ENCODE results near the gene LRRC9. TPM values are rescaled to one million over a fixed set of nuclear protein-coding genes. Genes with fewer than 3 reads are reported as not detected.

The LRRC9 gene
- total and polyA plus RNA-seq, 2 of the 13 experiments (the other 11 are each of a cell fraction or from before 2014, with no cell fraction given) = 0.08 to 0.18 TPM

DNA sequence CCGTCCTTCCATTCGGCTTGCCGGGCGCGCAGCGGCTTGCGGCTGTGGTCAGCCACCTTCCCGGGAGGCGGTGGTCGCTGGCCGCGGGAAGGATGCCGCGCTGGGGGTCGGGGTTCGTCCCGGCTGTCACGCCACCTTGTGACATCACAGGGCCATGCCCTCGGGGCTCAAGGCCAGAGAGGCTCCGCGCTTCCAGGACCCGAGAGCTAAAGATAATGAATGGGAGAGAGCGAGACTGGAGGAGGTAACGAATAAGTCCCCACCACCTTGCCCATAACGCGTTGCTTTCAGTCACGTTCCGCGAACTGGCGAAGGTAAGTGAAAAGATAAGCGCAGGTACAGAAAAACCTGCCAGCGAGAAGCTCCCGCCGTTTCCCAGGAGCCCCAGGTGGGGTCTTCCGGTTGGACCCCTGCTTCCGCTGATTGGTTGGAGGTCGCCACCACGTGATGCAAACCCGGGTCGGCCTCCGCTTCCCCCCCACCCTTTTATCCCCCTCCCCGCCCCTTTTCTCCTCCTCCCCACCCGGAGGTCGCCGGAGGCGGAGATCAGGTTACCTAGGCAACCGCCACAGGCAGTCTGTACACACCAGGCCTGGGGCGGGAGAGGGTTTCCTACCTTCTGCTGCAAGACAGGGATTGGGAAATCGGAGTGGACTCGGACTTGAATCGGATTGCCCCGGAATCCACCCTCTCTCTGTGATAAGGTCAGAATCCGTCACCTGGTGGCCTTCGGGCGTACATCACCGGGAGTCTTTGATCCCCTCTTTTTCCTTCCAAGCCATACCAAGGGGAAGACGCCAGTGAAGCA is at the start of gene LRRC9 (continued):
- TF ChIP-seq ZNF781 (CRISPR knock-in tag; IDR thresholded peaks at IDR 0.05; ENCODE audit: borderline replicate concordance, not compliant biosample characterization) (no peak), PHF5A (CRISPR knock-in tag; IDR thresholded peaks at IDR 0.05; ENCODE audit: low read depth, unreplicated experiment) (no peak), TGIF2 (CRISPR knock-in tag; IDR thresholded peaks at IDR 0.05) (0 out of 2 replicates have a peak, but pooled peaks have one; percentile 68), ZNF101 (CRISPR knock-in tag; IDR thresholded peaks at IDR 0.05; ENCODE audit: borderline replicate concordance, low read depth) (no peak), ZNF766 (CRISPR knock-in tag; IDR thresholded peaks at IDR 0.05; ENCODE audit: borderline replicate concordance) (no peak), ZMYM2 (CRISPR knock-in tag; IDR thresholded peaks at IDR 0.05) (0 out of 2 replicates have a peak, but pooled peaks have one; percentile 67), KLF6 (CRISPR knock-in tag; IDR thresholded peaks at IDR 0.05) (no peak), POLR2AphosphoS2 (IDR thresholded peaks at IDR 0.05; ENCODE audit: low read depth, low read length) (no peak), TAF15 (IDR thresholded peaks at IDR 0.05; ENCODE audit: low read depth, low read length, poor library complexity, severe bottlenecking) (no peak), SAFB2 (CRISPR knock-in tag; IDR thresholded peaks at IDR 0.05; ENCODE audit: borderline replicate concordance, low read depth) (no peak), CREB1 (IDR thresholded peaks at IDR 0.05) (no peak), CREB1 (CRISPR knock-in tag; IDR thresholded peaks at IDR 0.05) (peak; percentile 56; the same call in 1 of the 2 replicates), ZNF33A (CRISPR knock-in tag; IDR thresholded peaks at IDR 0.05; ENCODE audit: borderline replicate concordance) (no peak), IRF2 (CRISPR knock-in tag; IDR thresholded peaks at IDR 0.05) (0 out of 2 replicates have a peak, but pooled peaks have one; percentile 29), POLR2AphosphoS5 (IDR thresholded peaks at IDR 0.05; ENCODE audit: low read depth, low read length) (peak; percentile 74)
- TF ChIP-seq, protein P1, sequence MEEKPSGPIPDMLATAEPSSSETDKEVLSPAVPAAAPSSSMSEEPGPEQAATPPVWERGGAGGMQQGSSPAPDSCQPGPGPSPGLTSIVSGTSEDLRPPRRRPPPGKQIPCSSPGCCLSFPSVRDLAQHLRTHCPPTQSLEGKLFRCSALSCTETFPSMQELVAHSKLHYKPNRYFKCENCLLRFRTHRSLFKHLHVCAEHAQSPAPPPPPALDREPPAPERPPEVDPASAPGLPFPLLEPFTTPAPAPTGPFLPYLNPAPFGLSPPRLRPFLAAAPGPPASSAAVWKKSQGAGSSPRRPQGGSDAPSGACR (CRISPR knock-in tag; IDR thresholded peaks at IDR 0.05) = no peak
- TF ChIP-seq, protein P2, sequence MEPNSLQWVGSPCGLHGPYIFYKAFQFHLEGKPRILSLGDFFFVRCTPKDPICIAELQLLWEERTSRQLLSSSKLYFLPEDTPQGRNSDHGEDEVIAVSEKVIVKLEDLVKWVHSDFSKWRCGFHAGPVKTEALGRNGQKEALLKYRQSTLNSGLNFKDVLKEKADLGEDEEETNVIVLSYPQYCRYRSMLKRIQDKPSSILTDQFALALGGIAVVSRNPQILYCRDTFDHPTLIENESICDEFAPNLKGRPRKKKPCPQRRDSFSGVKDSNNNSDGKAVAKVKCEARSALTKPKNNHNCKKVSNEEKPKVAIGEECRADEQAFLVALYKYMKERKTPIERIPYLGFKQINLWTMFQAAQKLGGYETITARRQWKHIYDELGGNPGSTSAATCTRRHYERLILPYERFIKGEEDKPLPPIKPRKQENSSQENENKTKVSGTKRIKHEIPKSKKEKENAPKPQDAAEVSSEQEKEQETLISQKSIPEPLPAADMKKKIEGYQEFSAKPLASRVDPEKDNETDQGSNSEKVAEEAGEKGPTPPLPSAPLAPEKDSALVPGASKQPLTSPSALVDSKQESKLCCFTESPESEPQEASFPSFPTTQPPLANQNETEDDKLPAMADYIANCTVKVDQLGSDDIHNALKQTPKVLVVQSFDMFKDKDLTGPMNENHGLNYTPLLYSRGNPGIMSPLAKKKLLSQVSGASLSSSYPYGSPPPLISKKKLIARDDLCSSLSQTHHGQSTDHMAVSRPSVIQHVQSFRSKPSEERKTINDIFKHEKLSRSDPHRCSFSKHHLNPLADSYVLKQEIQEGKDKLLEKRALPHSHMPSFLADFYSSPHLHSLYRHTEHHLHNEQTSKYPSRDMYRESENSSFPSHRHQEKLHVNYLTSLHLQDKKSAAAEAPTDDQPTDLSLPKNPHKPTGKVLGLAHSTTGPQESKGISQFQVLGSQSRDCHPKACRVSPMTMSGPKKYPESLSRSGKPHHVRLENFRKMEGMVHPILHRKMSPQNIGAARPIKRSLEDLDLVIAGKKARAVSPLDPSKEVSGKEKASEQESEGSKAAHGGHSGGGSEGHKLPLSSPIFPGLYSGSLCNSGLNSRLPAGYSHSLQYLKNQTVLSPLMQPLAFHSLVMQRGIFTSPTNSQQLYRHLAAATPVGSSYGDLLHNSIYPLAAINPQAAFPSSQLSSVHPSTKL (CRISPR knock-in tag; IDR thresholded peaks at IDR 0.05) = peak; percentile 79
- TF ChIP-seq, protein P3, sequence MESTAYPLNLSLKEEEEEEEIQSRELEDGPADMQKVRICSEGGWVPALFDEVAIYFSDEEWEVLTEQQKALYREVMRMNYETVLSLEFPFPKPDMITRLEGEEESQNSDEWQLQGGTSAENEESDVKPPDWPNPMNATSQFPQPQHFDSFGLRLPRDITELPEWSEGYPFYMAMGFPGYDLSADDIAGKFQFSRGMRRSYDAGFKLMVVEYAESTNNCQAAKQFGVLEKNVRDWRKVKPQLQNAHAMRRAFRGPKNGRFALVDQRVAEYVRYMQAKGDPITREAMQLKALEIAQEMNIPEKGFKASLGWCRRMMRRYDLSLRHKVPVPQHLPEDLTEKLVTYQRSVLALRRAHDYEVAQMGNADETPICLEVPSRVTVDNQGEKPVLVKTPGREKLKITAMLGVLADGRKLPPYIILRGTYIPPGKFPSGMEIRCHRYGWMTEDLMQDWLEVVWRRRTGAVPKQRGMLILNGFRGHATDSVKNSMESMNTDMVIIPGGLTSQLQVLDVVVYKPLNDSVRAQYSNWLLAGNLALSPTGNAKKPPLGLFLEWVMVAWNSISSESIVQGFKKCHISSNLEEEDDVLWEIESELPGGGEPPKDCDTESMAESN (CRISPR knock-in tag; conservative IDR thresholded peaks at IDR 0.05) = peak; percentile 53
- TF ChIP-seq, protein P4, sequence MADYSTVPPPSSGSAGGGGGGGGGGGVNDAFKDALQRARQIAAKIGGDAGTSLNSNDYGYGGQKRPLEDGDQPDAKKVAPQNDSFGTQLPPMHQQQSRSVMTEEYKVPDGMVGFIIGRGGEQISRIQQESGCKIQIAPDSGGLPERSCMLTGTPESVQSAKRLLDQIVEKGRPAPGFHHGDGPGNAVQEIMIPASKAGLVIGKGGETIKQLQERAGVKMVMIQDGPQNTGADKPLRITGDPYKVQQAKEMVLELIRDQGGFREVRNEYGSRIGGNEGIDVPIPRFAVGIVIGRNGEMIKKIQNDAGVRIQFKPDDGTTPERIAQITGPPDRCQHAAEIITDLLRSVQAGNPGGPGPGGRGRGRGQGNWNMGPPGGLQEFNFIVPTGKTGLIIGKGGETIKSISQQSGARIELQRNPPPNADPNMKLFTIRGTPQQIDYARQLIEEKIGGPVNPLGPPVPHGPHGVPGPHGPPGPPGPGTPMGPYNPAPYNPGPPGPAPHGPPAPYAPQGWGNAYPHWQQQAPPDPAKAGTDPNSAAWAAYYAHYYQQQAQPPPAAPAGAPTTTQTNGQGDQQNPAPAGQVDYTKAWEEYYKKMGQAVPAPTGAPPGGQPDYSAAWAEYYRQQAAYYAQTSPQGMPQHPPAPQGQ (CRISPR knock-in tag; IDR thresholded peaks at IDR 0.05; ENCODE audit: borderline replicate concordance) = no peak
- TF ChIP-seq, protein P5, sequence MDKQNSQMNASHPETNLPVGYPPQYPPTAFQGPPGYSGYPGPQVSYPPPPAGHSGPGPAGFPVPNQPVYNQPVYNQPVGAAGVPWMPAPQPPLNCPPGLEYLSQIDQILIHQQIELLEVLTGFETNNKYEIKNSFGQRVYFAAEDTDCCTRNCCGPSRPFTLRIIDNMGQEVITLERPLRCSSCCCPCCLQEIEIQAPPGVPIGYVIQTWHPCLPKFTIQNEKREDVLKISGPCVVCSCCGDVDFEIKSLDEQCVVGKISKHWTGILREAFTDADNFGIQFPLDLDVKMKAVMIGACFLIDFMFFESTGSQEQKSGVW (CRISPR knock-in tag; IDR thresholded peaks at IDR 0.05; ENCODE audit: borderline replicate concordance) = no peak

All from HepG2 (cell line).